GOT3 (cell line): ENCODE data around the gene SOS1.
"Not testable (repeated sequence)": the region's sequence is repeated elsewhere in the genome, so short reads cannot be mapped to it uniquely, and the experiment has no call there.

Experiments
- DNase-seq: peaks from one replicate; lab custom pipeline; 2025; ENCODE audit warnings: mixed read lengths; lab: John Stamatoyannopoulos, UW

SOS1 gene

DNA sequence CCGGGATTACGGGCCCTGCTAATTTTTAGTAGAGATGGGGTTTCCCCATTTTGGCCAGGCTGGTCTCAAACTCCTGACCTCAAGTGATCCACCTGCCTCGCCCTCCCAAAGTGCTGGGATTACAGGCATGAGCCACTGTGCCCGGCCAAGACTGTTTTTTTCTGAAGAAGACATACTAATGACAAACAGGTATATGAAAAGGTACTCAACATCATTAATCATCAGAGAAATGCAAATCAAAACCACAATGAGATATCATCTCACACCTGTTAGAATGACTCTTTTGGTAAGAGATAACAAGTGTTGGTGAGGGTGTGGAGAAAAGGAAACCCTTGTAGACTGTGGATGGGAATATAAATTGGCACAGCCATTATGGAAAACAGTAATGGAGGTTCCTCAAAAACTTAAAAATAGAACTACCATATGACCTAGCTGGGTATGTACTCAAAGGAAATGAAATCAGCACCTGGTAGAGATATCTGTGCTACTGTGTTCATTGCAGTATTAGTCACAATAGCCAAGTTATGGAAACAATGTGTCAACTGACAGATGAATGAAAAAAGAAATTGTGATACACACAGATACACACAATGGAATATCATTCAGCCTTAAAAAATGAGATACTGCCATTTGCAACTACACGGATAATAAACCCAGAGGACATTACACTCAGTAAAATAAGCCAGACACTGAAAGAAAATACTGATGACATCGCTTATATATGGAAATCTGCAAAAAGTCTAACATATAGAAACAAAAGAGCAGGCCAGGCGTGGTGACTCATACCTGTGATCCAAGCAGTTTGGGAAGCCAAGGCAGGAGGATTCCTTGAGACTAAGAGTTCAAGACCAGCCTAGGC lies 20.8 kb downstream of the SOS1 start:
- no peak for DNase-seq

GRCh38 chr2:39099310-39099869 lies 21.5 kb downstream of the SOS1 start:
- no peak for DNase-seq

DNA sequence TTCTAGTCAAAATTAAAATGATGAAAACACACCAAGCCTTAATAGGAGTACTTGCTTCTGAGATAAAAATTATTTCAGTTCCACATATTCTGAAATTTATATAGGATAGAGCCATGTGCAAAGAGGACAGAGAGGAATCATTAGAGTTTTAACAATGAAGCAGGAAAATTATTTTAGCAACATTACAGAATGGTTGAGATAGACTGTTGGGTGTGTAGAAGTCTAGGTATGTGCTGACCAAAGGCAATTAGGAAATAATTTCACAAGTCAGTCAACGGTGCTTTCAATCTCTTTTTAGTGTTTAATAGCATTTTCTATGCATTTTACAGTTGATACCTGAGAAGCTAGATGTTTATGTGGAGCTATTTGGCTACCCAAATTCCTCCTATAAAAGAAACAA lies 25.2 kb downstream of the SOS1 start:
- DNase-seq = no peak

GRCh38 chr2:39094717-39095363 lies 26.0 kb downstream of the SOS1 start:
- DNase-seq = no peak

DNA sequence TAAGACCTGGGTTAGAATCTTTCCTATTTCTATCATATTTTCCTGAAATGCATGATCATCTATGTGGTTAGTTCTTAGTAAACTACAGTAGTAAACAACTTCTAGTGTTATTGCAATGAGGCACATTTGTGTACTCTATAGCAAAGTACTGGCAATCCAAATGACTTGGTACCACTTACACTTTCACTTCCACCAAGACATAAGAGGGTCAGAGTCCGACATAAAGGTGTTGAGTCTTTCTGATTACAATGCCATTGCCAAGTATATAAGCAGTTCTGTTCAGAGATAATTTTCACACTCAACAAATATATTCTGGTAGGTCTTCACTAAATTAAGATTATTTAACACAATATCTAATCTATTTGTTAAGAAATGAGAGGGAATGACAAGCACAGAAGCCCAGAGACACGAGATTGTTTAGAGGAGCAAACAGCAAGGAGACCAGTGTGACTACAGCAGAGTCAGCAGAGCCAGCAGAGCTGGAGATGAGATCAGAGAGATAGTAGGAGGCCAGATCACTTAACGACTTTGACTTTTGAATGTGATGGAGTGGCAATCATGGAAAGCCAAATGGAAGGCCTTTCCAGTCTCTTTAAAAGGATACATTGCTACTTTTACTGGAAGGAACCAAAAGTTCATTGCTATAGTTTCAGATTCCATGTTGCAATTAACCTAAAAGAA lies 27.5 kb downstream of the SOS1 start:
- no peak for DNase-seq

- DNase-seq = no peak
Observed at GRCh38 chr2:39091543-39091942, 29.3 kb downstream of the SOS1 start.

- no peak for DNase-seq
Observed at GRCh38 chr2:39091063-39091462, 29.8 kb downstream of the SOS1 start.

GRCh38 chr2:39080152-39080551 lies 40.7 kb downstream of the SOS1 start:
- DNase-seq = no peak

GRCh38 chr2:39069890-39070465 lies 50.9 kb downstream of the SOS1 start:
- no peak for DNase-seq

- no peak for DNase-seq
Observed at GRCh38 chr2:39069136-39069515, 51.7 kb downstream of the SOS1 start.

- DNase-seq = no peak
Observed at GRCh38 chr2:39068299-39069135, 52.3 kb downstream of the SOS1 start.

- DNase-seq = no peak
Observed at GRCh38 chr2:39065616-39066015, 55.2 kb downstream of the SOS1 start.

GRCh38 chr2:39062320-39062719 lies 58.5 kb downstream of the SOS1 start:
- no peak for DNase-seq

GRCh38 chr2:39061280-39061679 lies 59.6 kb downstream of the SOS1 start:
- DNase-seq = no peak

GRCh38 chr2:39059366-39059952 lies 61.4 kb downstream of the SOS1 start:
- DNase-seq = no peak

- no peak for DNase-seq
Observed at GRCh38 chr2:39058101-39058500, 62.8 kb downstream of the SOS1 start.

DNA sequence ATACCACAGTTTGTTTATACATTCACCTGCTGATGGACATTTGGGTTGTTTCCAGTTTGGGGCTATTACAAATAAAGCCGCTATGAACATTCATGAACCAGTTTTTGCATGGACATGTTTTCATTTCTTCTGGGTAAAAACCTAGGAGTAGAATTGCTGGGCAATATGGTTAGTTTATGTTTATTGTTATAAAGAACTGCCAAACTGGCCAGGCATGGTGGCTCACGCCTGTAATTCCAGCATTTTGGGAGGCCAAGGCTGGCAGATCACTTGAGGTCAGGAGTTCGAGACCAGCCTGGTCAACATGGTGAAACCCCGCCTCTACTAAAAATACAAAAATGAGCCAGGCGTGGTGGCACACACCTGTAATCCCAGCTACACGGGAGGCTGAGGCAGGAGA lies 68.2 kb downstream of the SOS1 start:
- not testable (repeated sequence) for DNase-seq

GRCh38 chr2:39050109-39050508 lies 70.7 kb downstream of the SOS1 start:
- DNase-seq = no peak

DNA sequence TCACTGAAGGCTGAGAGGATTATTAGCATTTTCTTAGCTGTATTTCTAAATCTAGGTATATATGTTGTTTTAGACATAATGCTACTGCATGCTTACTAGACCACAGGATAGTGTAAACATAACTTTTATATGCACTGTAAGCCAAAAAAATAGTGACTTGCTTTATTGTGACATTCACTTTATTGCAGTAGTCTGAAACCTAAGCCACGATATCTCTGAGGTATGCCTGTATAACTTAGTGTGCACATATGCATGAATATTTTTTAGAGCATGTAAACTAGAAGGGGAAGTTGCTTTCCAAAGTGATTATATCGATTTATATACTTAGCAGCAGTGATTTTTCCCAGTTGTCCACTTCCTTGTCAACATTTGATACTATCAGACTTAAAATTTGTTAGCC lies 81.8 kb downstream of the SOS1 start:
- DNase-seq = no peak

DNA sequence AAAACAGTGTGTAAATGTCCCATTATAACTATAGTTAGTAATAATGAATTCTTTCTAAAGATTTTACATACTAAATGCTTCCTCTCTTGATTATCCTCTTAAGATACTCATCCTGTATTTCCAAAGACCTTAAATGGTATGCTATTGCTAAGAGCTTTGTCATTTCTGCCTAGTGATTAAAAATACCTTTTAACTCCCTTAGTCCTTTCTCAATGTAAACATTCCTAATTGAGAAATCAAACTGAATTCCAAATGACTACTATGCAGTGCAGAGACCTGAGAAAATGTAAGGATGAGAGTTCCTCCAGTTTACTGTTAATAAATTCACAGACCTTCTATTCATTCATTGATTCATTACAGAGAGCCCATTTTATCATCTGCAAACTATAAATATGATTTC lies 86.9 kb downstream of the SOS1 start:
- no peak for DNase-seq

GRCh38 chr2:39027421-39027820 lies 93.4 kb downstream of the SOS1 start:
- no peak for DNase-seq
